T1000 (cell line): ENCODE data around the gene IQSEC3.
"Not testable (repeated sequence)": the region's sequence is repeated elsewhere in the genome, so short reads cannot be mapped to it uniquely, and the experiment has no call there.

Experiments
- DNase-seq: peaks from one replicate; lab custom pipeline; 2025; ENCODE audit warnings: mixed read lengths; lab: John Stamatoyannopoulos, UW

IQSEC3 gene

DNA sequence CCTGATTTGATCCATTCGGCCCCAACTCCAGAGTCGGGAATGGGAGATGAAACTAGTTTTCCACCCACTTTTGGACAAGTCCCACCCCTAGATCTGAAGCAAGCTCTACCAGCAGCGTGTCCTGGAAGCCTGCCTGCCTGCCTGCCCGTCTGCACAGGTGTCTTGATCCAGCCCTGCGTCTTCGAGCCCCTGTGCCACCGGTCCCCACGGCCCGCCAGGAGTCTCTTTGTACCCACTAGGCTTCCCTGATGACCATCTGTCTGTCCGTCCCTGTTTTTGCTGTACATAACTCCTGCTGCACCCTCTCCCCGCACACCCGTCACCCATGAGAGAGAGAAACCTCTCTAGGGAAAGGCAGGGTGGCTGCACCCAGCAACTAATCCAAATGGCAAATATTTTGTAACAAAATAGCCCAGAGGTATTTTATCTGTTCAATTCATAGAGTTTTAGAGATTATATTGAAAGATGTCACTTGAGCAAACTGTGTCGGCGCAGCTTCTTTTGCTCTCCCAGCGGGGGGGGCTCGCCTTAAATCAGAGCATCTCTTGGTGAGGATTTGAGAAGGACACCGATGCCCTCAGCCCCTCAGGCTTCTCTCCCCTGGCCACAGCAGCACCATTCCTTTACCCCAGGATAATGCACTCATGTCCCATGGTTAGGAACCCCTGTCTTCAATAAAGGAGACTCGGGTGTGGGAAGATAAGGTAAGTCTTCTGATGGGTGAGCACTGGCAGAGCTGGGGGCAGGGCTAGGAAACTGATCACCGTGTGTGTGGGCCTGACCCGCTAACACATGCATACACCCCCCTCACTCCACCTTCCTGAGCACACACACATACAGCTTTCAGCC, 111.6 kb downstream of the IQSEC3 start:
- DNase-seq = no peak

DNA sequence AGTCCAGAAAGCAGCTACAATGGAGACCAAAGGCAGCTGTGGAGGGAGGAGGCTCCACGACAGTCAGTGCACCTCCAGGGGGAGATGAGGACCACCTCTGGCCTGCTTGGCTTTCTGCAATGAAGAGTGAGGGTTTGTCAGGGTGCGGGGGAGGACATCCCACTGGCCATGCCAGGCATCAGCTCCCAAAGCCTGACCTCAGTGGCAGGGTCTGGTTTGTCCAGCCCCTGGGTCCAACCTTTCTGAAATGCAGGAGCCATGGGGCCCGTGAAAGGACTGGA, 112.2 kb downstream of the IQSEC3 start:
- no peak for DNase-seq

DNA sequence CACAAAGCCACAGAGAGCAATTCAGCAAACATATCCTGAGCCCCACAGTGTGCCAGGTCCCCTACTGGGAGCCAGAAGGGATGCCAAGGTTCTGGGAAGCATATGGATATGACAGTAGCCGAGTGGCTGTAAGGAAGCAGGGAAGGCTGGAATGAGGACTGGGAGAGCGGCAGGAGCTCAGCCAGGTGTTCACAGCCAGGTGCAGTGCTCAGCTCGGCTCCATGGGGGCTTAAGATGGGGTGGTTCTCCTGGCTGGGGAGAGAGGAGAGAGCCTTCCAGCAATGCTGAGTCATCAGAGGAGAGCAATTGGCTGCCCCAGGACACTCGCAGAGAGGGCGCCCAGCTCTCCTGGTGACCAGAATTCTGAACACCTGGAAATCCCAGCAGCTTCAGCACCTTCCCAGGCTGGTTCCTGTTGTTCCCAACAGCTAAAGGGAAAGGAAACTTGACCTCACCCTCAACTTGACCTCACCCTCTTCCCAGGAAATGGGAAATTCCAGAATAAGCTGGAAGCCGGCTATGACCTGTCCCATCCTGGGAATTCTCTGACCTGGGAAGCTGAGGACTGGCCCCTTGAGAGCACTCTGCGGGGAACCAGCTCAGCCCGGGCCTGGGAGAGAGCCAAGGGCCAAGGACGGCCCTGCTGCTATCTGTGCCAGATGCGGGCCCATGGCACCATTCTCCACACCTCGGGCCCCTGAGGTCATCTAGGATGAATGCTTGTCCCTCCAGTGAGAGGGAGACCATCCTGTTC, 112.7 kb downstream of the IQSEC3 start:
- no peak for DNase-seq

DNA sequence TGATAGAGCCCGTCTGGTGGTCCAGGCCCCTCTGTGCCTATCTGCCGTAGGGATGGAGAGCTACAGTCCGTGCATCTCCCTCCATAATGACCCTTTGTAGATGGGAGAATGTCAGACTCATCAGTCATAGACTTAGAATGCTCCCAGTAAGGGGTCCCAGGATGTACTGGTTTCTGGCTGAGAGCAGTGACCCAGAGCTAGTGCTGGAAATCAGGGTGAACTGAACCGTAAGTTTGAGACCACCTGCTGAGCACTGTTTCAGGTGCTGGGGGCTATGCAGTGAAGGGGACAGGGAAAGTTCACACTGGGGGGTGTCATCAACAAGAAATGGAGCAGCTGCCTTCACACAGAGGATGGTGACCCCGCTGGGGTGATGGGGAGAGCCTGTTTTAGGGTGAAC, 113.3 kb downstream of the IQSEC3 start:
- no peak for DNase-seq

- DNase-seq = no peak
These were observed 113.9 kb downstream of the IQSEC3 start for GRCh38 chr12:180445-180844.

- no peak for DNase-seq
These were observed 115.4 kb downstream of the IQSEC3 start for GRCh38 chr12:181921-182320.

- no peak for DNase-seq
These were observed 115.9 kb downstream of the IQSEC3 start for GRCh38 chr12:182381-182892.

DNA sequence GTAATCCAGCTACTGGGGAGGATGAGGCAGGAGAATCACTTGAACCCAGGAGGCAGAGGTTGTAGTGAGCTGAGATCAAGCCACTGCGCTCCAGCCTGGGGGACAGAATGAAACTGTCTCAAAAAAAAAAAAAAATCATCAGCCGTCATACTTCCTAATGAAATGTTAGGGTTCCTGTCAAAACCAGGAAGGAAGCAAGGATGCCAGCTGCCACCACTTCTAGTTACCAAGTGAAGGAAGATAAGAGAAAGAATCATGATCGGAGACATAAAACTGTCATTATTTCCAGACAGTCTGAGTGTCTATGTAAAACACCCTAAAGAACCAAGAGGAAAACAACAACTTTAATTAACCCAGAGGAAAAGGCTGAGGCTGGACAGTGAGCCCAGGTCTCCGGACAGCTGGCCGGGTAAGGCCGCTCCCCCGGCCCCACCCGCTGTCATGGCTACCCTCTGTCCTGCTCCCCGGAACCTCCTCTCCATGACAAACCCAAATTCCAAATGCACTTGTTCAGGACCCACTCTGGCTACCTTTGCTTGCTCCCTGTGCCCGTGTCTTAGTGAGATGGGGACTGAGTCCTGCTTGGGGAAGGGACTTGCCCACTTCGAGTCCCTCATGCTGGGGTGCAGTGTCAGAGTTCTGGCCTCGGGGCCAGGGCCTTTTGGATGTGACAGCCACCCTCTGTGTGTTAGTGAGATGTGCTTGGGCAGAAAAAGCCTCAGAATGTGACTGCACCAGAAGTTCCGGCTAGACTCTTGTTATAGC, 118.4 kb downstream of the IQSEC3 start:
- no peak for DNase-seq

GRCh38 chr12:185576-185955, 119.0 kb downstream of the IQSEC3 start:
- DNase-seq = no peak

- no peak for DNase-seq
These were observed 119.5 kb downstream of the IQSEC3 start for GRCh38 chr12:186006-186625.

- DNase-seq = not testable (repeated sequence)
These were observed 121.7 kb downstream of the IQSEC3 start for GRCh38 chr12:187986-188909.

GRCh38 chr12:188910-189621, 122.5 kb downstream of the IQSEC3 start:
- no peak for DNase-seq

- DNase-seq = no peak
These were observed 123.0 kb downstream of the IQSEC3 start for GRCh38 chr12:189622-189962.

DNA sequence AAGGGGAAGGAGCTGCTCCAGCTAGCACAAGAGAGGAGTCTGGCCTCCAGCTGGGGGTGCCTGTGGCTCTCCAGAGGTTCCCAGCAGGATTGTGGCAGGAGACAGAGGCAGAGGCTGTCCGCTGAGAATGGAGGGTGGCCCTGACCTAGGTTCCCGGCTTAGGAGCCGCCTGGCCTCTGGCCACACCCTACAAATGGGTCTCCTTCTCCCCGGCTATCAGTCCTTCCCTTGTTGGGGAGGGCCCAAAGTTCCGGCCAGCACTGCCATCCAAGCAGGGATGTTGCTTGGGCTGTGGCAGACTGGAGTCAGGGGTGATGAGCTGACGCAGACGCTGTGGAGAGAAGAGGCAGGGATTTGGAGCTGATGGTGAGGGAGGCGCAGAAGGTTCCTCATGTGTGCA, 124.3 kb downstream of the IQSEC3 start:
- DNase-seq = no peak

GRCh38 chr12:191541-191940, 125.0 kb downstream of the IQSEC3 start:
- DNase-seq = no peak

GRCh38 chr12:193261-193660, 126.7 kb downstream of the IQSEC3 start:
- DNase-seq = no peak

DNA sequence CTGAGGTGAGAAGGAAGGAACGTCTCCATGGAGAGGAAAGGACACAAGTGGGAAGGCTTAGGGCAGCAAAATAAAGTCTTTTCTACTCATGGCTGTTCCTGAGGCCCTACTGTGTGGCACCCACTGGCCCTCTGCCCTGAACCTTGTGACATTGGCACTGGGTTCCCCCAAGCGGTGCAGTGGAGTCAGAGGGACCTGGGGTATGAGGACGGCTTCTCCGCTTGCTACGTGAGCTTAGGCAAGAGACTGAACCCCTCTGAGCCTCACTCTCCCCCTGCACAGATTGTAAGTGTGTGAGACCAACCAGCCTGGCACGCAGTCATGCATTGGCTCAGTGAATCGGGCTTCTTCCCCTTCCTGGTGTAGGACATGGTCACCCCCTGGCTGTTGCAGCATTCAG, 127.7 kb downstream of the IQSEC3 start:
- DNase-seq = no peak

DNA sequence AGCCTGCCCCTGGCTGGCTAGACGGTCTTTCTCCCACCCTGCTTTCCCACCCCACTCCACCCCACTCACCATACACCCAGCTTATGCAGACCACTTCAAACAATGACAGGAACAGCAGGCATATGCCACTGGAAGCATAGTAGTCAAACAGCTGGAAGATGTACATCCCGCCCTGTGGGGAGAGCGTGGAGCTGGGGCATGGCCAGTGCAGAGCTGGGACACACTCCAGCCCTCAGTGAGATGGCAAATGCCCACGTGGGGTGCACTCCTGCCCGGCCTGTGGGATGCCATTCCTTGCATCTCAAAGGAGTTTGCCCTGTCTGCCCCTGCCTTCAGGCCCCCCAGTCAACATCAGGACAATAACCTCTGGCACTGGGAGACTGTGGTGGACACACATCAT, 128.6 kb downstream of the IQSEC3 start:
- no peak for DNase-seq

DNA sequence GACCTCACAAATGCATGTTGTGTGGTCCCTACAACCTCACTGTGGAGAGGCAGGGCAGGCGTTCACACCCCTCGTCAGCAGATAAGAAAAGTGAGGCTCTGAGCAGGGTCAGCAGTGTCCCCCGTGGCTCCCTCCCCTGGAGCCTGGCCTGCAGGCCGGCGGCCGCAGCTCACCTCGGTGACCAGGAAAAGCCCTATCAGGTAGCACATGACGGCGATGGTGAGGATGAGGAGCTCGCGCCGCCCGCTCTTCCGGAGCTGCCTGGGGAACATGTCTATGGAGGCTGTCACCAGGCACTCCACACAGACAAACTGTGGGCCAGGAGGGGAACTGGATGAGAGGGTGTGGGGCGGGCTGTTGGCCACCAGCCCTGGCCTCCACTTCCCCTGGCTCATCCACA, 129.4 kb downstream of the IQSEC3 start:
- DNase-seq = no peak

DNA sequence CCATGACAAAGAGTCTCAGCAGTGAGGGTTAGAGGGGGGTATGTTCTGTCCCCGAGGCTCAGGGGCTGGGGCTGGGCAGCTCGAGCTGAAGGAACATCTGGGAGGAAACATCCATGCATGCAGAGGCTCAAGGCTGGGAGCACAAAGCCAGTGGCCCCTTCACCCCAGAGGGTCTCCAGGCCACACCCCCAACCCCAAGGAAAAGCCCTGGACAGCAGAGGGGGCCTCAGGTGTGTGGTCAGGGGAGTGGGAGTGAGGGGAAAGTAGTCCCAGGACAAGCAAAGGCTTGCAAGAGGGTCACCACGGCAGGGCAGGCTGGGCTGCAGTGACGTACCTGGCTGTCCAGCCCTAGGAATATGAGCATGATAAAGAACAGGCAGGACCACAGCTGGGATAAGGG, 129.9 kb downstream of the IQSEC3 start:
- no peak for DNase-seq

GRCh38 chr12:197347-197746, 130.8 kb downstream of the IQSEC3 start:
- DNase-seq = no peak
